ENCODE measurements around the gene KRTAP1-5.

GRCh38 chr17:40981115-40981514 is 45.9 kb downstream of the KRTAP1-5 start:
- TF ChIP-seq, protein P1, sequence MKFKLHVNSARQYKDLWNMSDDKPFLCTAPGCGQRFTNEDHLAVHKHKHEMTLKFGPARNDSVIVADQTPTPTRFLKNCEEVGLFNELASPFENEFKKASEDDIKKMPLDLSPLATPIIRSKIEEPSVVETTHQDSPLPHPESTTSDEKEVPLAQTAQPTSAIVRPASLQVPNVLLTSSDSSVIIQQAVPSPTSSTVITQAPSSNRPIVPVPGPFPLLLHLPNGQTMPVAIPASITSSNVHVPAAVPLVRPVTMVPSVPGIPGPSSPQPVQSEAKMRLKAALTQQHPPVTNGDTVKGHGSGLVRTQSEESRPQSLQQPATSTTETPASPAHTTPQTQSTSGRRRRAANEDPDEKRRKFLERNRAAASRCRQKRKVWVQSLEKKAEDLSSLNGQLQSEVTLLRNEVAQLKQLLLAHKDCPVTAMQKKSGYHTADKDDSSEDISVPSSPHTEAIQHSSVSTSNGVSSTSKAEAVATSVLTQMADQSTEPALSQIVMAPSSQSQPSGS (IDR thresholded peaks at IDR 0.05; ENCODE audit: low read length): no peak
- TF ChIP-seq RAD51 (IDR thresholded peaks at IDR 0.05) (no peak), KDM1A (IDR thresholded peaks at IDR 0.05; ENCODE audit: borderline replicate concordance) (no peak), TAF1 (IDR thresholded peaks at IDR 0.05; ENCODE audit: borderline replicate concordance, low read depth, low read length) (no peak), BHLHE40 (IDR thresholded peaks at IDR 0.05; ENCODE audit: borderline replicate concordance in 1 of 2, low read depth in 2 of 2, low read length in 1 of 2) (no peak), CHD1 (IDR thresholded peaks at IDR 0.05; ENCODE audit: low read depth, low read length) (no peak), NKRF (conservative IDR thresholded peaks at IDR 0.05) (no peak), ZNF274 (IDR thresholded peaks at IDR 0.05; ENCODE audit: insufficient read depth, insufficient read length) (no peak), POLR2A (IDR thresholded peaks at IDR 0.05; ENCODE audit: low read depth, low read length) (no peak), CTCF (IDR thresholded peaks at IDR 0.05 in 2 of 3, conservative IDR thresholded peaks at IDR 0.05 in 1 of 3; ENCODE audit: control insufficient read depth in 2 of 3, extremely low read depth in 1 of 3, insufficient read depth in 1 of 3, low read depth in 3 of 3, low read length in 3 of 3) (no peak)

Measured in GM12878 (cell line).